Cardiac fibroblast (primary cell): ENCODE measurements around the gene GALNT16.
"Not testable (repeated sequence)": the region's sequence is repeated elsewhere in the genome, so short reads cannot be mapped to it uniquely, and the experiment has no call there.

Experiments used
- DNase-seq, 2 donors: peaks; one replicate each; pipeline versions ENCODE4 v3.0.0 to v3.0.0-alpha.2; 2010; ENCODE audit warnings: low read depth in 2 of 2
- H3K4me3 ChIP-seq, 2 donors: replicated peaks in 1 of 2; 1 replicate in 1 of 2; 2 replicates in 1 of 2; pipeline ENCODE4 v1.5.1; 2011; ENCODE audit warnings: low read depth in 2 of 2, low read length in 2 of 2, mild to moderate bottlenecking in 2 of 2, moderate library complexity in 1 of 2
- TF ChIP-seq, protein P1 (sequence below): IDR thresholded peaks from one replicate; pipeline ENCODE4 v1.5.1; 2011; ENCODE audit warnings: low read depth, mild to moderate bottlenecking, low read length, inconsistent platforms

Gene GALNT16

DNA sequence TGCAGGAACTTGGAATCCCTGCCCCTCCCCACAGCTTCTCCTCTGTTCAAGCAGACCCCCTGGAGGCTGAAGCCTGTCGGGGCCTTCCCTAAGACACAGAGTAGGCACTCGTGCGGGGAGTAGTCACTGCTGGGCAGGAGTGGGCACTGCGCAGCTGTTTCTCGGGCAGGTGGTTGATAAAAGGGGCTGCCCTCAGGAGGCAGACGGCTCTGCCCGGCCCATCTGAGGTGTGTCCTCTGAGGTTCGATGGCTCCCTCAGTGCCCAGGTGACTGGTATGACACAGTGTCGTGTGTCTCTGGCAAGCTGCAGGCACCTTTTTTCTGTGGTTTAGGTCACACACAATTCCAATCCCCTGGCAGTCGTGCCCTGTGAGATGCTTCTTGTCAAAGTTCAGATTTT, 10.1 kb downstream of the GALNT16 start:
- TF ChIP-seq, protein P1, sequence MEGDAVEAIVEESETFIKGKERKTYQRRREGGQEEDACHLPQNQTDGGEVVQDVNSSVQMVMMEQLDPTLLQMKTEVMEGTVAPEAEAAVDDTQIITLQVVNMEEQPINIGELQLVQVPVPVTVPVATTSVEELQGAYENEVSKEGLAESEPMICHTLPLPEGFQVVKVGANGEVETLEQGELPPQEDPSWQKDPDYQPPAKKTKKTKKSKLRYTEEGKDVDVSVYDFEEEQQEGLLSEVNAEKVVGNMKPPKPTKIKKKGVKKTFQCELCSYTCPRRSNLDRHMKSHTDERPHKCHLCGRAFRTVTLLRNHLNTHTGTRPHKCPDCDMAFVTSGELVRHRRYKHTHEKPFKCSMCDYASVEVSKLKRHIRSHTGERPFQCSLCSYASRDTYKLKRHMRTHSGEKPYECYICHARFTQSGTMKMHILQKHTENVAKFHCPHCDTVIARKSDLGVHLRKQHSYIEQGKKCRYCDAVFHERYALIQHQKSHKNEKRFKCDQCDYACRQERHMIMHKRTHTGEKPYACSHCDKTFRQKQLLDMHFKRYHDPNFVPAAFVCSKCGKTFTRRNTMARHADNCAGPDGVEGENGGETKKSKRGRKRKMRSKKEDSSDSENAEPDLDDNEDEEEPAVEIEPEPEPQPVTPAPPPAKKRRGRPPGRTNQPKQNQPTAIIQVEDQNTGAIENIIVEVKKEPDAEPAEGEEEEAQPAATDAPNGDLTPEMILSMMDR = no peak
- H3K4me3 ChIP-seq = no peak overlapping the region
- DNase-seq = no peak

DNA sequence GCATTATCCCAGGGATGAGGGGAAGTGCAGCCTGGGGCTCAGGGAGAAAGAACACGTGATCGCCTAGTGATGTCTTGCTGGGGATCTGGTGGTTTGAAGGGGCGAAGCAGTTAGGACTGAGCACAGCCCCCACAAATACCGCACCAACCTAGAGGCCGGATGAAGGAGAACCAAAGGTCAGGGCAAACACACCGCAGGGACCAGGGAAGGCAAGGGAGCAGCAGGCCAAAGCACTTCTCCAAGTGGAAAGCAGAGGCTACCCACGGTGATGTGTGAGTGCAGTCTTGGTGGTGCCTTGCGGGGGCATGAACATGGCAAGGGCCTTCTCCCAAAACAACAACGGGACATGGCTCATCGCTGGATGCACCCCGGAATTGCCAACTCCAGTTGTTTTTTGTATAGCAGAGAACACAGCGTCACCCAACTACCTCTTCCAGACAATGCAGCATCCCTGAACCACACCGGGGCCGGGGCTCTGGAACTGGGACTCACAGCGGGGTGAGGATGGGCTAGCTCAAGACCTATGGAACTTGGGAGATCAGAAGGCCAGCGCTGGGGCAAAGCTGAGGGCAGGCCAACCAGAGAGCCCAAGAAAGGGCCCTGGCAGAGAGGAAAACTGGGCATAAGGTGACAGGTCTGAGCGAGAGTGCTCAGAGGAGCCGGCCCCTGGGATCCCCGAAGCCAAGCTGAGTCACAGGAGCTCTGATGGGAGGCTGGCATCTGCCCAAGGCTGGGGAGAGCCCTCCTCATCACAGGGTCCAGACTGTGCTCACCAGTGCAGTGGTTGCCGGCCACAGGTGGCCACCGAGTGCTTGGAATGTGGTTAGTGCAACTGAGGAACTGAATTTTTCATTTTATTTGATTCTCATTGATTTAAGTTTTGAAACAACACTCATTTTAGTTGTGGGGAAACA, 11.1 kb downstream of the GALNT16 start:
- TF ChIP-seq, protein P1 = no peak
- H3K4me3 ChIP-seq = no peak overlapping the region
- DNase-seq = peak in 1 of 2 donors; percentile 32

DNA sequence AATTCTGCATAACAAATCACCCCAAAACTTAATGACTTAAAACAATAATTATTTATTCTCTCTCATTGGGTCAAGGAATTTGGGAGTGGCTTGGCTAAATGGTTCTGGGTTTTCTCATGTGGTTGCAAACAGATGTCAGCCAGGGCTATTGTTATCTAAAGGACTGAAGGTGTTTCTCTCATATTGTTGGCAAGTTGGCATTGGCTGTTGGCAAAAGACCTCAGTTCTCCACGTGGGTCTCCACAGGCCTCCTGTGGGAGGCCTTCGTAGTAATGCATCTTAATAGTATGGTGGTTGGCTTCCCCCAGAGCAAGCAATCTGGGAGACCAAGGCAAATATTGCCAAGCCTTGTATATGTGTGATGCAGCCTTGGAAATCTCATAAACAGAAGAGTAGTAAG, 14.4 kb downstream of the GALNT16 start:
- TF ChIP-seq, protein P1 = no peak
- no peak for DNase-seq
- H3K4me3 ChIP-seq = no peak overlapping the region

DNA sequence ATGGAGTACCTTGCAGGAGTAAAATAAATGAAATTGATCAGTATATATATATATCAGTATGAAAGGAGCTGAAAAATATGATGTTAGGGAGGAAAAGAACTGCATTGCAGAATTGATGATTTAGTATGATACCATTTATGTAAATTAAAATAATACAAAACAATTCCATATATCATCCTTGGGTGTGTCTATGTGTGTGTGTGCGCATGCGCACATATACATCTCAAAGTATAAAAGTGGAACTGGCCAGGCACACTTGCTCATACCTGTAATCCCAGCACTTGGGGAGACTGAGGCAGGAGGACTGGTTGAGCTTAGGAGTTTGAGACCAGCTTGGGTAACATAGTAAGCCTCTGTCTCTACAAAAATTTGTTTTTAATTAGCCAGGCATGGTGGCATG, 15.4 kb downstream of the GALNT16 start:
- no peak for DNase-seq
- no peak overlapping the region for H3K4me3 ChIP-seq
- TF ChIP-seq, protein P1 = no peak

DNA sequence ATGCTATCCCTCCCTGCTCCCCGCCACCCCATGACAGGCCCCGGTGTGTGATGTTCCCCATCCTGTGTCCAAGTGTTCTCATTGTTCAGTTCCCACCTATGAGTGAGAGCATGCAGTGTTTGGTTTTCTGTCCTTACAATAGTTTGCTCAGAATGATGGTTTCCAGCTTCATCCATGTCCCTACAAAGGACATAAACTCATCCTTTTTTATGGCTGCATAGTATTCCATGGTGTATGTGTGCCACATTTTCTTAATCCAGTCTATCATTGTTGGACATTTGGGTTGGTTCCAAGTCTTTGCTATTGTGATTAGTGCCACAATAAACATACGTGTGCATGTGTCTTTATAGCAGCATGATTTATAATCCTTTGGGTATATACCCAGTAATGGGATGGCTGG, 17.4 kb downstream of the GALNT16 start:
- H3K4me3 ChIP-seq, DNase-seq: not testable (repeated sequence)

DNA sequence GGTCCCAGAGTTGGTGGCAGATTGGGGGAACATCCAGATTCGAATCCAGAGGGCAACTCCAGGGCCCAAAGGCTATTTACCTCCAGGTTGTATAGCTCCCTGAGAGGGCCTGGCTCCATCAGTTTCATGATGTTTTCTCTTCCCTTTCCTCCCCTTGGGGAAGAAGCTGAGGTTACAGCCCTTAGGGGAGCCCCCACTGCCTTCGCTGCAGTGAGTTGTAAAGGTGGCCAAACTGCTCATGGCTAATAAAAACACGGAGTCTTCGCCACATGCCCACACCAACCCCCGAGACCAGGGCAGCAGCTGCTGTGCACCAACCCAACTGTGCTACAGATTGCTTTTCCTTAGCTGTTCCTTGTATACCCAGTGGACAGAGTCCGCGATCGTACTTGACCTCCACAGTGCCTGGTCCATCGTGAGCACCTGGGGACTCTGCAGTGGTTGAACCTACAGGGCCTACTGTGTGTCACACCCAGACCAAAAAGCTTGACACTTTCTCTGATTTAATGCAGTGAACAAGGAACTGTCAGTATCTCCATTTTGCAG, 20.9 kb downstream of the GALNT16 start:
- no peak for DNase-seq
- no peak overlapping the region for H3K4me3 ChIP-seq
- TF ChIP-seq, protein P1 = no peak

DNA sequence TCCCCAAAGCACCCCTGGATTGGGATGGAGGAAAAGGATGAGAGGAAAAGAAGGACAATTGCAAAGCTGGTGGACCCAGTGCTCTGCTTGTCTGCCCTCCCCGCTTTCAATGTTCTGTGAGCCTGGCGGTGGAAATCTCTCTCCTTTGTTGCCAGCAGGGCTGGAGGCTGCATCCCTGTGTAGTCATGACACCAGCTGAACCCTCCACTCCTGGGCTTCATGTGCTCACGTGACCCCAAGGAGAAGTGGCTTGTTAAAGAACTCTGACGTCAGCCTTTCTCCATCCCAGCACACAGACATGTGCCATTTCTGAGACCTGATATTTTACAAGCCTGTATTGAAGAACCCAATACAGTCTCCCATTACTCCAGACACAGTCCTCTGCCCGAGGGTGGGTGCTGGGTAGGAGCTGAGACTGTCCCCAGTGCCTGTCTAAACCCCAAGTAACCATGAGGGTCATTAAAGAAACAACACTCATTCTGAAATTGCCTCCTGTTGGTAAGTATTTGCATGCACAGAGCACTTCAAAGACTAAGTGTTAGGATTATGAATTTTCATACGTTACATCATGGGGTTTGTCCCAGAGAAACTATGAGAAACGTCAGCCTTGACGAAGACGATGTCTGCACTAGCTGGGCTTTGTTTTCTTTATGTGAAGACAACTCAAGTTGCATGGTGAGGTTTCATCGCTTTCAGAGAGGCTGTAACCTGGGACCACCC, 21.7 kb downstream of the GALNT16 start:
- no peak for DNase-seq
- H3K4me3 ChIP-seq = no peak overlapping the region
- TF ChIP-seq, protein P1 = no peak
